GM12878 (cell line): ENCODE measurements around the gene ISG20L2.

Source experiments
- CHD2 ChIP-seq: IDR thresholded peaks from 2 replicates; pipeline ENCODE4 v1.6.1; 2011; ENCODE audit warnings: low read depth, low read length, improper control_type of control experiment, borderline replicate concordance
- EGR1 ChIP-seq, 2 experiments: IDR thresholded peaks; 1 replicate in 1 of 2; 2 replicates in 1 of 2; pipeline ENCODE4 v1.6.1; 2011 to 2012; ENCODE audit warnings: low read depth in 2 of 2, low read length in 2 of 2, borderline replicate concordance in 1 of 2, mild to moderate bottlenecking in 1 of 2, moderate library complexity in 1 of 2
- ESRRA ChIP-seq: IDR thresholded peaks from 2 replicates; pipeline ENCODE4 v1.6.1; 2012; ENCODE audit warnings: mild to moderate bottlenecking, low read length, improper control_type of control experiment
- POLR2A ChIP-seq: IDR thresholded peaks from 2 replicates; pipeline ENCODE4 v1.6.1; 2011; ENCODE audit warnings: low read depth, mild to moderate bottlenecking, low read length
- POLR2AphosphoS5 ChIP-seq: IDR thresholded peaks from 2 replicates; pipeline ENCODE4 v1.6.1; 2011; ENCODE audit warnings: mild to moderate bottlenecking, low read length, inconsistent platforms
- RELA ChIP-seq: fragments of 450-650 bp; IDR thresholded peaks from 2 replicates; pipeline ENCODE4 v1.8.0; 2014; ENCODE audit warnings: borderline replicate concordance; ENCODE audit not compliant: partially characterized antibody
- SMAD1 ChIP-seq: fragments of 450-650 bp; IDR thresholded peaks from 2 replicates; pipeline ENCODE4 v1.6.1; 2018; ENCODE audit warnings: mild to moderate bottlenecking, low read depth; ENCODE audit not compliant: partially characterized antibody
- SUZ12 ChIP-seq: fragments of 200-600 bp; sonication (generic); IDR thresholded peaks from one replicate; pipeline ENCODE4 v1.6.1; 2018; ENCODE audit warnings: antibody characterized with exemption, mild to moderate bottlenecking; ENCODE audit not compliant: unreplicated experiment
- ZNF24 ChIP-seq: fragments of 450-650 bp; IDR thresholded peaks from 2 replicates; pipeline ENCODE4 v1.6.1; 2017; ENCODE audit warnings: antibody characterized with exemption, mild to moderate bottlenecking
- ZNF274 ChIP-seq: IDR thresholded peaks from one replicate; pipeline ENCODE4 v1.8.0; 2011; ENCODE audit not compliant: insufficient read length, insufficient read depth
- TF ChIP-seq, protein P1 (sequence below), 3 experiments: IDR thresholded peaks in 2 of 3; conservative IDR thresholded peaks in 1 of 3; 2 replicates each; pipeline ENCODE4 v1.5.1; 2011; ENCODE audit warnings: low read depth in 3 of 3, low read length in 3 of 3, mild to moderate bottlenecking in 3 of 3, control low read depth in 2 of 3, moderate library complexity in 2 of 3, inconsistent platforms in 1 of 3, mixed read lengths in 1 of 3; ENCODE audit not compliant: control insufficient read depth in 2 of 3, insufficient read depth in 1 of 3; ENCODE audit errors: extremely low read depth in 1 of 3
- TF ChIP-seq, protein P2 (sequence below): fragments of 450-650 bp; IDR thresholded peaks from 2 replicates; pipeline ENCODE4 v1.6.1; 2017; ENCODE audit warnings: antibody characterized with exemption, mild to moderate bottlenecking, moderate library complexity
- TF ChIP-seq, protein P3 (sequence below): fragments of 450-650 bp; IDR thresholded peaks from 2 replicates; pipeline ENCODE4 v1.6.1; 2016; ENCODE audit warnings: mild to moderate bottlenecking, moderate library complexity, borderline replicate concordance

- TF ChIP-seq EGR1 (IDR thresholded peaks at IDR 0.05; ENCODE audit: borderline replicate concordance in 1 of 2, low read depth in 2 of 2, low read length in 2 of 2) (peak in 1 of 2 experiments; percentile 5; a peak in 1 of 3 replicates), SMAD1 (no peak), ZNF24 (peak; percentile 69; the same call in 1 of the 2 replicates), POLR2AphosphoS5 (peak; percentile 85), RELA (no peak), POLR2A (peak; percentile 84), ZNF274 (no peak), CHD2 (peak; percentile 94), SUZ12 (peak; percentile 64), ESRRA (peak; percentile 71)
- TF ChIP-seq, protein P1, sequence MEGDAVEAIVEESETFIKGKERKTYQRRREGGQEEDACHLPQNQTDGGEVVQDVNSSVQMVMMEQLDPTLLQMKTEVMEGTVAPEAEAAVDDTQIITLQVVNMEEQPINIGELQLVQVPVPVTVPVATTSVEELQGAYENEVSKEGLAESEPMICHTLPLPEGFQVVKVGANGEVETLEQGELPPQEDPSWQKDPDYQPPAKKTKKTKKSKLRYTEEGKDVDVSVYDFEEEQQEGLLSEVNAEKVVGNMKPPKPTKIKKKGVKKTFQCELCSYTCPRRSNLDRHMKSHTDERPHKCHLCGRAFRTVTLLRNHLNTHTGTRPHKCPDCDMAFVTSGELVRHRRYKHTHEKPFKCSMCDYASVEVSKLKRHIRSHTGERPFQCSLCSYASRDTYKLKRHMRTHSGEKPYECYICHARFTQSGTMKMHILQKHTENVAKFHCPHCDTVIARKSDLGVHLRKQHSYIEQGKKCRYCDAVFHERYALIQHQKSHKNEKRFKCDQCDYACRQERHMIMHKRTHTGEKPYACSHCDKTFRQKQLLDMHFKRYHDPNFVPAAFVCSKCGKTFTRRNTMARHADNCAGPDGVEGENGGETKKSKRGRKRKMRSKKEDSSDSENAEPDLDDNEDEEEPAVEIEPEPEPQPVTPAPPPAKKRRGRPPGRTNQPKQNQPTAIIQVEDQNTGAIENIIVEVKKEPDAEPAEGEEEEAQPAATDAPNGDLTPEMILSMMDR (IDR thresholded peaks at IDR 0.05 in 2 of 3, conservative IDR thresholded peaks at IDR 0.05 in 1 of 3; ENCODE audit: control insufficient read depth in 2 of 3, extremely low read depth in 1 of 3, insufficient read depth in 1 of 3, low read depth in 3 of 3, low read length in 3 of 3) = no peak
- TF ChIP-seq, protein P2, sequence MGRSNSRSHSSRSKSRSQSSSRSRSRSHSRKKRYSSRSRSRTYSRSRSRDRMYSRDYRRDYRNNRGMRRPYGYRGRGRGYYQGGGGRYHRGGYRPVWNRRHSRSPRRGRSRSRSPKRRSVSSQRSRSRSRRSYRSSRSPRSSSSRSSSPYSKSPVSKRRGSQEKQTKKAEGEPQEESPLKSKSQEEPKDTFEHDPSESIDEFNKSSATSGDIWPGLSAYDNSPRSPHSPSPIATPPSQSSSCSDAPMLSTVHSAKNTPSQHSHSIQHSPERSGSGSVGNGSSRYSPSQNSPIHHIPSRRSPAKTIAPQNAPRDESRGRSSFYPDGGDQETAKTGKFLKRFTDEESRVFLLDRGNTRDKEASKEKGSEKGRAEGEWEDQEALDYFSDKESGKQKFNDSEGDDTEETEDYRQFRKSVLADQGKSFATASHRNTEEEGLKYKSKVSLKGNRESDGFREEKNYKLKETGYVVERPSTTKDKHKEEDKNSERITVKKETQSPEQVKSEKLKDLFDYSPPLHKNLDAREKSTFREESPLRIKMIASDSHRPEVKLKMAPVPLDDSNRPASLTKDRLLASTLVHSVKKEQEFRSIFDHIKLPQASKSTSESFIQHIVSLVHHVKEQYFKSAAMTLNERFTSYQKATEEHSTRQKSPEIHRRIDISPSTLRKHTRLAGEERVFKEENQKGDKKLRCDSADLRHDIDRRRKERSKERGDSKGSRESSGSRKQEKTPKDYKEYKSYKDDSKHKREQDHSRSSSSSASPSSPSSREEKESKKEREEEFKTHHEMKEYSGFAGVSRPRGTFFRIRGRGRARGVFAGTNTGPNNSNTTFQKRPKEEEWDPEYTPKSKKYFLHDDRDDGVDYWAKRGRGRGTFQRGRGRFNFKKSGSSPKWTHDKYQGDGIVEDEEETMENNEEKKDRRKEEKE = no peak
- TF ChIP-seq, protein P3, sequence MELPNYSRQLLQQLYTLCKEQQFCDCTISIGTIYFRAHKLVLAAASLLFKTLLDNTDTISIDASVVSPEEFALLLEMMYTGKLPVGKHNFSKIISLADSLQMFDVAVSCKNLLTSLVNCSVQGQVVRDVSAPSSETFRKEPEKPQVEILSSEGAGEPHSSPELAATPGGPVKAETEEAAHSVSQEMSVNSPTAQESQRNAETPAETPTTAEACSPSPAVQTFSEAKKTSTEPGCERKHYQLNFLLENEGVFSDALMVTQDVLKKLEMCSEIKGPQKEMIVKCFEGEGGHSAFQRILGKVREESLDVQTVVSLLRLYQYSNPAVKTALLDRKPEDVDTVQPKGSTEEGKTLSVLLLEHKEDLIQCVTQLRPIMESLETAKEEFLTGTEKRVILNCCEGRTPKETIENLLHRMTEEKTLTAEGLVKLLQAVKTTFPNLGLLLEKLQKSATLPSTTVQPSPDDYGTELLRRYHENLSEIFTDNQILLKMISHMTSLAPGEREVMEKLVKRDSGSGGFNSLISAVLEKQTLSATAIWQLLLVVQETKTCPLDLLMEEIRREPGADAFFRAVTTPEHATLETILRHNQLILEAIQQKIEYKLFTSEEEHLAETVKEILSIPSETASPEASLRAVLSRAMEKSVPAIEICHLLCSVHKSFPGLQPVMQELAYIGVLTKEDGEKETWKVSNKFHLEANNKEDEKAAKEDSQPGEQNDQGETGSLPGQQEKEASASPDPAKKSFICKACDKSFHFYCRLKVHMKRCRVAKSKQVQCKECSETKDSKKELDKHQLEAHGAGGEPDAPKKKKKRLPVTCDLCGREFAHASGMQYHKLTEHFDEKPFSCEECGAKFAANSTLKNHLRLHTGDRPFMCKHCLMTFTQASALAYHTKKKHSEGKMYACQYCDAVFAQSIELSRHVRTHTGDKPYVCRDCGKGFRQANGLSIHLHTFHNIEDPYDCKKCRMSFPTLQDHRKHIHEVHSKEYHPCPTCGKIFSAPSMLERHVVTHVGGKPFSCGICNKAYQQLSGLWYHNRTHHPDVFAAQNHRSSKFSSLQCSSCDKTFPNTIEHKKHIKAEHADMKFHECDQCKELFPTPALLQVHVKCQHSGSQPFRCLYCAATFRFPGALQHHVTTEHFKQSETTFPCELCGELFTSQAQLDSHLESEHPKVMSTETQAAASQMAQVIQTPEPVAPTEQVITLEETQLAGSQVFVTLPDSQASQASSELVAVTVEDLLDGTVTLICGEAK = peak; percentile 91
Observed at GRCh38 chr1:156767101-156767878, 38.7 kb upstream of the ISG20L2 start, which contains the start of gene PRCC.
